DMS 273 (cell line): Measurements from ENCODE around the gene CHST2.
"Not testable (repeated sequence)": the region's sequence is repeated elsewhere in the genome, so short reads cannot be mapped to it uniquely, and the experiment has no call there.

Experiments used
- DNase-seq: peaks from one replicate; lab custom pipeline; 2025; ENCODE audit not compliant: unreplicated experiment; lab: John Stamatoyannopoulos, UW

The CHST2 gene

DNA sequence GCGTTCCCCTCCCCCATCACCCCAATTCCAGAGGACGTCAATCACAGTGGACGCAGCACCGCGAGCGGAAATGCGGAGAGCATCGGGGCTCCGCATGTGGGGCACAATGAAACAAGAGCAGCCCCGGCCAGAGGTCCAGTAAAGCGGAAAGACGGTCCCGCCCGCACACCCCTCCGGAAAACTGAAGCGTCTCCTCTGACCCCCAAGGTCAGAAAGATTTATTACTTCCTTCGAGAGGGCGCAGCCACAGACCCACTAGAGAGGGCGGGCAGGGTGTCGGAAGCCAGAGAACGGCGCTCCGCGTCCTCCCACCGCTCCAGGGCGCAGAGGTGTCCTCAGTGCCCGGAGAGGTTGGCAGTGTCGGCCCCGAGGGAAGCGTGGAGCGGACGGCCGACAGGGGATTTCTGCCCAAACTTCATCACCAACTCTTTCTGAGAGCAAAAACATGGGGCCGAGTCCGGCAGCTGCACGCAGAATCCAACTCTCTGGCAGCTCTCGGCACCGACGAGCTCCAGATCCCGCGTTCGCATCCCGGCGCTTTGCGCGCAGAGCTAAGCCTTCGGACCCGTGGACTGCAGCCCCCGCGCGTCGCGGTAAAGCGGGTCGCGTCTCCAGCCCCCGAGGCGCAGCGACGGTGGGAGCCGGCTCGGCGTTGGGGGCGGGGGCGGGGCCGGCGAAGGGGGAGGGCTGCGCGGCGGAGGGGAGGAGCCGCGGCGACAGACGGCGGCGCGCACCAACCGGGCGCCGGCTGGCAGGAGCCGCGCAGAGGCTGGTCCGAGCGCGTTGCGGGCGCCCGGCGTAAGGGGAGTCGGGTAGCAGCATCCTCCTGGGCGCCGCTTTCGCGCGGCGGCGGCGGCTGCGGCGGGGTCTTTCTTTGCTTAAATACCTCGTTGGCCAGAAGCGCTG lies at the start of gene CHST2:
Gene CHST2, plus strand, starts transcription at position 763 of the 906 bp plus-strand sequence. CDS start 1,046 bp downstream, outside the sequence.
- DNase-seq: peak; percentile 97

DNA sequence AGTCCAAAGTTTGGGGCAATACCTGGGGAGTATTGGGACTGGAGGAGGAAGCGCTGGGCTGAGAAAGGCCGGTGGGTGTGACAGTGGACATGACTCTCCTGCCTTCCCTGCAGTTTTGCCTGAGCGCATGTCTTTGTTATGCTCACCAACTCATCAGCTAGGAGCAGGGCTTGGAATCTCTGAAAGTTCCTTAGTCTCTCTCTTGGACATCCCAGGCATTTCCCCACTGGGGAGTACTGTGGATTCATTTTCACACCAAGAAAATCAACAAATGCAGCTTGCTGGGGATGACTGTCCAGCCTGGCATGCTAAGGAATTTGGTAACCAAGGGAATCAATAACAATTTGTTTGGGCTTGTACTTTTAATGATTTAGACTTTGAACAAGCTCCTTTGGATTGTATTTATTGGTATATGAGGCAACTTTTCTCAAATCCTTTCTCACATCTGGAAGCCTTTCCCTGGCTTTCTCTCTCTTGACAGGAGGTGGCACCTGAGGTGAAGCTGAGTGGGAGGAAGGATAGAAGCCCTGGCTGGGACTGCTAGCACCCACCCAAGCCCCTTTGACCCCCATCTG lies 48.5 kb upstream of the CHST2 start:
- DNase-seq: peak; percentile 16

DNA sequence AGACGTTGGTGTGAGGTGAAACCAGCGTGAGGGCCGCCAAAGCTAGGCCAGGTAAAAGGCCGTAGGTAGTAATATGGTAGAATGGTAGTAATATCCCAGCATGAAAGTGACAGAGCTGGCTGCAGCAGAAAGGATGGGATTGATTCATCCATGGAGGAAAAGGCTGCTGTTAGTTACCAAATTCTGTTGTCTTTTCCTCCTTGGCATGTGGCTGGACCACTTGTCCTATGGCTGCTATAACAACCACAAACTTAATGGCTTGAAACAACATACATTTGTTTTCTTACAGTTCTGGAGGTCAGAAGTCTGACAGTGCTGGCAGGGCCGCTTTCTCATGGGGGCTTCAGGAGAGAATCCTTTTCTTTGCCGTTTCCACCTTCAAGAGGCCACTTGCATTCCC lies 47.8 kb upstream of the CHST2 start:
- no peak for DNase-seq

DNA sequence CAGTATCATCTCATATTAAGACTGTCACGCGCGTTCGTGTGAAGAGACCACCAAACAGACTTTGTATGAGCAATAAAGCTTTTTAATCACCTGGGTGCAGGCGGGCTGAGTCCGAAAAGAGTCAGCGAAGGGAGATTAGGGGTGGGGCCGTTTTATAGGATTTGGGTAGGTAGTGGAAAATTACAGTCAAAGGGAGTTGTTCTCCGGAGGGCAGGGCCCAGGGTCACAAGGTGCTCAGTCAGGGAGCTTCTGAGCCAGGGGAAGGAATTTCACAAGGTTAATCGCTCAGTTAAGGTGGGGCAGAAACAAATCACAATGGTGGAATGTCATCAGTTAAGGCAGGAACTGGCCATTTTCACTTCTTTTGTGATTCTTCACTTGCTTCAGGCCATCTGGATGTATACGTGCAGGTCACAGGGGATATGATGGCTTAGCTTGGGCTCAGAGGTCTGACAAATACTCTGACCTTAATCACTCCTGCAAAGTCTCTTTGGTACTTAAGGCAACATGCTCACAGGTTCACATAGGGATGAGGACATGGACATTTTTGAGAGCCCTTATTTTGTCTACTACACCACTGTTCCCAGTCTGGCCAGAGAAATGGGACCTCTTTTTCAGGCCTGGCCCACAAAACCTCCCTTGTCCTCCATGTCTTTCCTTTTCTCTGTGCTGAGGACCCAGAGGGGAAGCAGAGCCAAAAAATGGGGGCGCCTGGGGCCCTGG lies 47.1 kb upstream of the CHST2 start:
- not testable (repeated sequence) for DNase-seq

DNA sequence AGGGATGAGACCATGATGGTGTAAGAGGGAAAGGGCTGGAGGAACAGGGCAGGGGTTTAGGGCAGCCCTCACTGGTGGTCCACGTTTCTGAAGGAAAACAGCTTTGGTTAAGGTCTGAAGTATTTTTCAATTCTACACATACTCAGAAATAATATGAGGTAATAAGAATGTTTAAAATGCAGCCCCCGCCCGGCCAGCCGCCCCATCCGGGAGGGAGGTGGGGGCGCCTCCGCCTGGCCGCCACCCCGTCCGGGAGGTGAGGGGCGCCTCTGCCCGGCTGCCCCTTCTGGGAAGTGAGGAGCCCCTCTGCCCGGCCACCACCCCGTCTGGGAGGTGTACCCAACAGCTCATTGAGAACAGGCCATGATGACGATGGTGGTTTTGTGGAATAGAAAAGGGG lies 46.0 kb upstream of the CHST2 start:
- not testable (repeated sequence) for DNase-seq

DNA sequence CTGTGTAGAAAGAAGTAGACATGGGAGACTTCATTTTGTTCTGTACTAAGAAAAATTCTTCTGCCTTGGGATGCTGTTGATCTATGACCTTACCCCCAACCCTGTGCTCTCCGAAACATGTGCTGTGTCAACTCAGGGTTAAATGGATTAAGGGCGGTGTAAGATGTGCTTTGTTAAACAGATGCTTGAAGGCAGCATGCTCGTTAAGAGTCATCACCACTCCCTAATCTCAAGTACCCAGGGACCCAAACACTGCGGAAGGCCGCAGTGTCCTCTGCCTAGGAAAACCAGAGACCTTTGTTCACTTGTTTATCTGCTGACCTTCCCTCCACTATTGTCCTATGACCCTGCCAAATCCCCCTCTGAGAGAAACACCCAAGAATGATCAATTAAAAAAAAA lies 45.6 kb upstream of the CHST2 start:
- not testable (repeated sequence) for DNase-seq

- no peak for DNase-seq
These were observed 40.7 kb upstream of the CHST2 start for GRCh38 chr3:143078883-143079282.

GRCh38 chr3:143080196-143080595 lies 39.4 kb upstream of the CHST2 start:
- no peak for DNase-seq

DNA sequence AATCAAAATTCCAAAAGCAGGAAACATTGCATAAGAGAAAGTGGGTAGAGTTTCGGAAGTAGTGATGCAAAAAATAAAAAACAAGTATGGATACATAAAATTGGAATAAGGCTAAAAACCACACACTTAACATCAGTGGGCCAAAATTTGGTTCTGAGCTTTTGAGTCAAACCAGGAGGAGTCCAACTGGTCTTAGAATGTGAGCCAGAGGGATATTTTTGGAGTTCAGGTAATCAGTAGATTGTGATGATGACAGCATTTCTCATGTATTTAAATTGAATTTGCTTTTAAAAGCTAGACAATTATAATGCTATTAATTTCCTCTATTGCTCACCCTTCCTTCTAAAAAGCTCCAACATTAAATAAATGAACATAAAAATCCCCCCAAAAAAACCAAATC lies 38.2 kb upstream of the CHST2 start:
- DNase-seq: no peak

DNA sequence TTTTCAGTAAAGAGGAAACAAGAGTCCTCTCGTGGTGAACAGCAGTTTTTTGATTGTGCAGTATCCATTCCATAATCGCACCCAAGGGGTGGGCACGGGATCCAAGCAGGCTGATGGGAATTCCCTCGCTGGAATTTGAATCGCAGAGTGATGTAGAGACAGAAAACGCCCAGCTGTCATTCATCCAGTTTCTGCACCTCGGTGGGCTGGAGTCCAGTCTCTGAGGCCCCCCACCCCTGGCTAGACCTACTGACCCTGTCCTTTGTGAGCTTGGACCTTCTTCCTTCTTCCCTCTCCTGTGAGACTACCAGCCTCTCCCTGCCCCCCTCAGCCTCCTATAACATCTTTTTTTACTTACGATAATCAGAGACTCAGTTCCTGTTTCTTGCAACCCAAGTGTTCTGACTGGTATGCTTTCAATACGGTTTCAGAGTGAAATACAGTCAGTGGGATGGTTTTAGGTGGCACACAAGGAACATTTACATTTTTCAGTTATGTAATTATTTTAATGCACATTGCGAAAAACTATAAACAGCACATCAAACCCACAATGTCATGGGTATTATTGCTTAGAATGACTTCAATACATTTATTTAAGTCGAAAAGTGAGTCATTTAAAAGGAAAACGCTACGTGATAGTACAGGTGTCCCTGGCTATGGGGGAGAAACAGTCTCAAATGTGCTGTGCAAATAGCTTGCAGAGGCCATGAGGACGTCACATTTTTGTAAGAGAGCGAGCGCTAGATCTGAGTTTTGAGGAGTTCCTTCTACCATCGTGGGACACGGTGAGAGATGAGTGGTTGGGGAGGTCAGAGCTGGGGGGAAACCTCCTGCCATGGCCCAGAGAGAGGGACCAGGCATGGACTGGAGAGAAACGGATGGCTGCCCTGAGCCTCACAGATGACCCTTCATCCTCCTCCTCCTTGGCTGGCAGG lies 37.5 kb upstream of the CHST2 start:
- DNase-seq: no peak

DNA sequence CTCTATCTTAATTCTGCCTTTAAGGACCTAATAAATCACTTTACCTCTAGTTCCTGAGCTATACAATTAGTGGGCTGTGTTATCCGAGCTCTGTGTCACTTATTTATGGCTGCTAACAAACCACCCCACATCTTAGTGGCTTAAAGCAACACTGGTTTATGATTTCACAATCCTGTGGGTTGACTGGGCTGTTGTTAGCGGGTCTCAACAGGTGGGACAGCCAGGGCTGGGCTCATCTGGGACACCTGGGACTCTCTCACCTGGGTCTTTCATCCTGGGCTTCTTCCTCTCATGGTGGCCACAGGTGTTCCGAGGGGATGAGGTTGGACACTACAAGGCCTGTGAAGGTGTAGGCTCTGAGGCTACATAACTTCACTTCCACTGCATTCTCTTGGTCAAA lies 35.8 kb upstream of the CHST2 start:
- DNase-seq: no peak

GRCh38 chr3:143084856-143085731 lies 34.5 kb upstream of the CHST2 start:
- DNase-seq: no peak

DNA sequence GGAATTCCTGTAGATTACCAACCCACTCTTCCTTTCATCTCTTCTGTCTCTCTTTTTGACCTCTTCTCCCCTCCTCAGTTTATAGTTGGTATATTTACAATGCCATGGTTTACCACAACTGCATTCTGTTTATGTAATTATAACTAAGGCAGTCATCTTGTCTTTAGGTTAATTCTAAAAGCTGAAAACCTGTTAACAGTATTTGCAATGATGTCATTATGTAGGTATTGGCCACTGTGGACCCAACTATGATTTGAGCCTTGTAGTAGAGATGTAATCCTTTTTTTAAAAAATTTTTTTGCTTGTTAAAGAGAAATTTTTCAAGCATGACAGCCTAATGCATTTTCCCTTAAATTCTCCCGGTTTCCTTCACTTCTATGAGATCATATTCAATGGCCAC lies 30.7 kb upstream of the CHST2 start:
- DNase-seq: no peak

DNA sequence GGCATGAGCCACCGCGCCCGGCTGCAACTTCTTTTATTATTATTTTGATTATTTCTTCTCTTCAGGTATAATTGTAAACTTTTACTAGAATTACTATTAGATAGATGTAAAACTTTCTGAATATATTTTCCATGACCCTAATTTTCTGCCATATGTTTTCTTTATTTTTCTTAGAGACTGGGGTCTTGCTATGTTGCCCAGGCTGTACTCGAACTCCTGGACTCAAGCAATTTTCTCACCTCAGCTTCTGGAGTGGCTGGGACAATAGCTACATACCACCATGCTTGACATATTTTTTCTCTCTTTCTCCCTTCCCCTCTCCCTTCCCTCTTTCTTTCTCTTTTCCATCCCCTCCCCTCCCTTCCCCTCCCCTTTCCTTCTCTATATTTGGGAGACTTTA lies 29.6 kb upstream of the CHST2 start:
- DNase-seq: no peak

GRCh38 chr3:143090486-143090885 lies 29.1 kb upstream of the CHST2 start:
- peak; percentile 93 for DNase-seq

- DNase-seq: peak; percentile 65
These were observed 28.4 kb upstream of the CHST2 start for GRCh38 chr3:143090976-143091837.

GRCh38 chr3:143092191-143092590 lies 27.4 kb upstream of the CHST2 start:
- DNase-seq: no peak

DNA sequence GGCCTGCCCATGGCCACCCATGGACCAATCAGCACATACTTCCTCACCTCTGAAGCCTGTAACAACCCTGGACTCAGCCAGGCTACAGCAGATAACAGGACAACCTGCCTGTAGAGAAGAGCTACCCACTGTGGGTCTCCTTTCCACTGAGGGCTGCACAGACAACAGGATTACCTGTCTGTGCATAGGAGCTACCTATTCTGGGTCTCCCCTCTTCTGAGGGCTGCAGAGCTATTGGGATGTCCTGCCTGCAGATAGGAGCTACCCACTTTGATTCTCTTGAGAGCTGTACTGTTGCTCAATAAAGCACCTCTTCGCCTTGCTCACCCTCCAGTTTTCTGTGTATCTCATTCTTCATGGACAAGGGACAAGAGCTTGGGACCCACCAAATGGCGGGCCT lies 23.8 kb upstream of the CHST2 start:
- DNase-seq: no peak
